Measurements from ENCODE around the gene PCNX1. TPM values are rescaled to one million over a fixed set of nuclear protein-coding genes. Genes with fewer than 3 reads are reported as not detected.
"Not testable (repeated sequence)": the region's sequence is repeated elsewhere in the genome, so short reads cannot be mapped to it uniquely, and the experiment has no call there.

PCNX1 gene
- total RNA-seq, 6 donors from 2014 or later = 38.4 to 98.5 (median 65.4) TPM

- no peaks in the 10 kb centered on the region for H3K36me3 ChIP-seq
- ATAC-seq (ENCODE audit: low FRiP score in 2 of 2) = no peak
- TF ChIP-seq POLR2AphosphoS5 (IDR thresholded peaks at IDR 0.05) (no peak), POLR2A (IDR thresholded peaks at IDR 0.05) (no peak), EP300 (IDR thresholded peaks at IDR 0.05) (no peak)
- TF ChIP-seq, protein P1, sequence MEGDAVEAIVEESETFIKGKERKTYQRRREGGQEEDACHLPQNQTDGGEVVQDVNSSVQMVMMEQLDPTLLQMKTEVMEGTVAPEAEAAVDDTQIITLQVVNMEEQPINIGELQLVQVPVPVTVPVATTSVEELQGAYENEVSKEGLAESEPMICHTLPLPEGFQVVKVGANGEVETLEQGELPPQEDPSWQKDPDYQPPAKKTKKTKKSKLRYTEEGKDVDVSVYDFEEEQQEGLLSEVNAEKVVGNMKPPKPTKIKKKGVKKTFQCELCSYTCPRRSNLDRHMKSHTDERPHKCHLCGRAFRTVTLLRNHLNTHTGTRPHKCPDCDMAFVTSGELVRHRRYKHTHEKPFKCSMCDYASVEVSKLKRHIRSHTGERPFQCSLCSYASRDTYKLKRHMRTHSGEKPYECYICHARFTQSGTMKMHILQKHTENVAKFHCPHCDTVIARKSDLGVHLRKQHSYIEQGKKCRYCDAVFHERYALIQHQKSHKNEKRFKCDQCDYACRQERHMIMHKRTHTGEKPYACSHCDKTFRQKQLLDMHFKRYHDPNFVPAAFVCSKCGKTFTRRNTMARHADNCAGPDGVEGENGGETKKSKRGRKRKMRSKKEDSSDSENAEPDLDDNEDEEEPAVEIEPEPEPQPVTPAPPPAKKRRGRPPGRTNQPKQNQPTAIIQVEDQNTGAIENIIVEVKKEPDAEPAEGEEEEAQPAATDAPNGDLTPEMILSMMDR (IDR thresholded peaks at IDR 0.05) = no peak
- DNase-seq = peak in 1 of 2 donors; percentile 24
- H3K27me3 ChIP-seq = no peaks in the 10 kb centered on the region
- H3K9me3 ChIP-seq = peaks cover 0 to 18% (median 4%) of the 10 kb centered on the region in 4 donors
- 71 to 74% methylated on average over 10 of the region's 10 CpGs for WGBS, 2 donors
- H3K4me1 ChIP-seq = no peaks in the 10 kb centered on the region
- peak overlapping the region in 1 of 4 donors; percentile 33 for H3K27ac ChIP-seq
- peak overlapping the region in 1 of 4 donors; percentile 6 for H3K4me3 ChIP-seq
Observed at GRCh38 chr14:70871863-70872677, 35.2 kb upstream of the PCNX1 start.

- no peaks in the 10 kb centered on the region for H3K4me1 ChIP-seq
- H3K9me3 ChIP-seq = peaks cover 0 to 18% (median 4%) of the 10 kb centered on the region in 4 donors
- DNase-seq (no peak), ATAC-seq (ENCODE audit: low FRiP score in 2 of 2) (no peak)
- no peaks in the 10 kb centered on the region for H3K36me3 ChIP-seq
- TF ChIP-seq POLR2A (IDR thresholded peaks at IDR 0.05) = no peak
- TF ChIP-seq, protein P1 (IDR thresholded peaks at IDR 0.05) = no peak
- TF ChIP-seq EP300 (IDR thresholded peaks at IDR 0.05) = no peak
- no peak for TF ChIP-seq POLR2AphosphoS5 (IDR thresholded peaks at IDR 0.05)
- H3K27me3 ChIP-seq = no peaks in the 10 kb centered on the region
- H3K27ac ChIP-seq = no peak overlapping the region
- WGBS, 2 donors = 38 to 75% methylated on average over 1 of the region's 1 CpG
- H3K4me3 ChIP-seq = no peak overlapping the region
Observed at GRCh38 chr14:70872678-70873020, 34.6 kb upstream of the PCNX1 start.

DNA sequence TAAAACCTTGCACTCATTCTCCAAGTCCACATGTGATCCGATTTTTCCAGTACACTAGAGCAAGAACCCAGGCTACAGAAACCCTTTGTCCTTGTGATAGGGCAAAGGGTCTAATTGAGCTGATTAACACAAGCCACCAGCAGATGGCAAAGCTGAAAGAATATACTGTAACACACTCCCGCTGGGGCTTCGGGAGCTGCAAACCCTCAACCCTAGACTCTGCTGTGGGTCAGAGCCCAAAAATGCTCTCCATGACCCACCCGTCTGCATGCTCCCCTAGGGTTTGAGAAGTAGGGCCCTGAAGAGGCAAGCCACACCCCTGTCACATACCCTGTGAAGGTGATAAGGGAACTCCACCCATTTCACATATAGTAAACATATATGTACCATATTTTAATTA is 33.6 kb upstream of the PCNX1 start:
- DNase-seq = no peak

GRCh38 chr14:70875811-70876460 is 31.3 kb upstream of the PCNX1 start:
- H3K27ac ChIP-seq; ATAC-seq (ENCODE audit: low FRiP score in 2 of 2); H3K27me3 ChIP-seq; H3K4me1 ChIP-seq; H3K4me3 ChIP-seq; DNase-seq; H3K36me3 ChIP-seq: not testable (repeated sequence)
- 78 to 87% methylated on average over 6 of the region's 6 CpGs for WGBS, 2 donors
- peaks cover 0 to 11% (median 1%) of the 10 kb centered on the region in 4 donors for H3K9me3 ChIP-seq

More for the DNA sequence above, 33.6 kb upstream of the PCNX1 start:
- 63 to 73% methylated on average over 4 of the region's 4 CpGs for WGBS, 2 donors
- no peak for ATAC-seq (ENCODE audit: low FRiP score in 2 of 2)
- no peaks in the 10 kb centered on the region for H3K4me1 ChIP-seq
- peaks cover 0 to 18% (median 4%) of the 10 kb centered on the region in 4 donors for H3K9me3 ChIP-seq
- H3K4me3 ChIP-seq = no peak overlapping the region
- no peaks in the 10 kb centered on the region for H3K27me3 ChIP-seq
- TF ChIP-seq POLR2A (IDR thresholded peaks at IDR 0.05) (no peak), POLR2AphosphoS5 (IDR thresholded peaks at IDR 0.05) (no peak)
- TF ChIP-seq, protein P1 (IDR thresholded peaks at IDR 0.05) = peak in 1 of 6 experiments; percentile 10
- no peak overlapping the region for H3K27ac ChIP-seq
- no peaks in the 10 kb centered on the region for H3K36me3 ChIP-seq

- WGBS, 2 donors = 29 to 33% methylated on average over 1 of the region's 1 CpG
- H3K27ac ChIP-seq = no peak overlapping the region
- H3K27me3 ChIP-seq = no peaks in the 10 kb centered on the region
- no peak overlapping the region for H3K4me3 ChIP-seq
- no peaks in the 10 kb centered on the region for H3K36me3 ChIP-seq
- H3K4me1 ChIP-seq = peaks cover 0 to 11% (median 5%) of the 10 kb centered on the region in 4 donors
- H3K9me3 ChIP-seq = no peaks in the 10 kb centered on the region
- ATAC-seq (ENCODE audit: low FRiP score in 2 of 2) (no peak), DNase-seq (no peak)
- no peak for TF ChIP-seq POLR2A (IDR thresholded peaks at IDR 0.05)
- no peak for TF ChIP-seq EP300 (IDR thresholded peaks at IDR 0.05)
- TF ChIP-seq, protein P1 (IDR thresholded peaks at IDR 0.05) = no peak
- TF ChIP-seq POLR2AphosphoS5 (IDR thresholded peaks at IDR 0.05) = no peak
Observed at GRCh38 chr14:70879448-70879847, 27.8 kb upstream of the PCNX1 start.

- ATAC-seq (ENCODE audit: low FRiP score in 2 of 2); DNase-seq; H3K27me3 ChIP-seq; H3K36me3 ChIP-seq; H3K4me3 ChIP-seq; H3K9me3 ChIP-seq: not testable (repeated sequence)
- Histone ChIP-seq H3K4me1 (peaks cover 0 to 11% (median 5%) of the 10 kb centered on the region in 4 donors), H3K27ac (peak overlapping the region in 2 of 4 donors; percentile 72 to 78)
- WGBS, 2 donors = 75 to 83% methylated on average over 1 of the region's 1 CpG
Observed at GRCh38 chr14:70880888-70881287, 26.4 kb upstream of the PCNX1 start.
